AG04449 (cell line): ENCODE data around the gene MLYCD.

Experiments
- CTCF ChIA-PET: fragments of 350-600 bp; formaldehyde crosslinking; extraction: SDS; loops from one replicate; lab custom pipeline; 2021; ENCODE audit warnings: antibody characterized with exemption; lab: Yijun Ruan, JAX
- POLR2A ChIA-PET: fragments of 400-600, 350-600 bp; formaldehyde crosslinking; extraction: SDS; loops from one replicate; lab custom pipeline; 2020; ENCODE audit warnings: antibody characterized with exemption, inconsistent platforms; lab: Yijun Ruan, JAX
- DNase-seq: peaks from one replicate; pipeline ENCODE4 v3.0.0-alpha.2; 2010; ENCODE audit warnings: low read depth, low spot score
- H3K4me3 ChIP-seq: 2 replicates; pipeline ENCODE4 v1.5.1; 2011; ENCODE audit warnings: low read depth, mild to moderate bottlenecking, control low read depth, low read length
- CTCF ChIP-seq: IDR thresholded peaks from one replicate; pipeline ENCODE4 v1.5.1; 2011; ENCODE audit warnings: mild to moderate bottlenecking, moderate library complexity, low read length, control low read depth, inconsistent platforms; ENCODE audit not compliant: insufficient read depth; ENCODE audit errors: missing control alignments

Gene MLYCD

GRCh38 chr16:83971165-83972130 lies 72.5 kb downstream of the MLYCD start:
- ChIA-PET POLR2A (no interaction called here), CTCF (interaction anchor here (1.1 to 3.9 kb wide), 8 partner anchors 15 to 94 kb away, joined by 3 to 36 read pairs (median 6); partner anchors contain the start of gene OSGIN1)
- no peak for DNase-seq
- H3K4me3 ChIP-seq: no peak overlapping the region
- TF ChIP-seq CTCF: no peak

- CTCF ChIA-PET: interaction anchor here (1.1 to 3.9 kb wide), 3 partner anchors 16 to 90 kb away, joined by 3 to 18 read pairs (median 7); no protein-coding TSS in a partner anchor
- POLR2A ChIA-PET: no interaction called here
- no peak for DNase-seq
- H3K4me3 ChIP-seq: no peak overlapping the region
- TF ChIP-seq CTCF: no peak
Measured at GRCh38 chr16:83972256-83973008, 73.5 kb downstream of the MLYCD start.

GRCh38 chr16:83973077-83973476 lies 74.2 kb downstream of the MLYCD start:
- ChIA-PET POLR2A (no interaction called here), CTCF (no interaction called here)
- H3K4me3 ChIP-seq: no peak overlapping the region
- no peak for TF ChIP-seq CTCF
- no peak for DNase-seq

GRCh38 chr16:83973581-83974385 lies 74.9 kb downstream of the MLYCD start:
- no peak for DNase-seq
- no peak for TF ChIP-seq CTCF
- no peak overlapping the region for H3K4me3 ChIP-seq
- ChIA-PET CTCF (interaction anchor here (1.2 kb wide), 1 partner anchor 92 kb away, joined by 4 read pairs; no protein-coding TSS in a partner anchor), POLR2A (no interaction called here)

- DNase-seq: no peak
- CTCF ChIA-PET: interaction anchor here (1.2 kb wide), 1 partner anchor 92 kb away, joined by 4 read pairs; no protein-coding TSS in a partner anchor
- POLR2A ChIA-PET: no interaction called here
- H3K4me3 ChIP-seq: no peak overlapping the region
- TF ChIP-seq CTCF: no peak
Measured at GRCh38 chr16:83974475-83974874, 75.6 kb downstream of the MLYCD start.
